KG1 (cell line): Measurements from ENCODE around the gene SNRNP40.
"Not testable (repeated sequence)": the region's sequence is repeated elsewhere in the genome, so short reads cannot be mapped to it uniquely, and the experiment has no call there.

Source experiments
- DNase-seq: peaks from one replicate; lab custom pipeline; 2025; lab: John Stamatoyannopoulos, UW

SNRNP40 gene

GRCh38 chr1:31296486-31297276, at the start of gene SNRNP40, which contains the start of gene ZCCHC17:
Gene SNRNP40 (minus strand): TSS chr1:31296788. CDS start chr1:31296751, 37 bp downstream.
Gene ZCCHC17 (plus strand): TSS chr1:31297032. CDS start chr1:31310099, 13,067 bp downstream.
- DNase-seq, result peak; percentile 87

GRCh38 chr1:31345635-31346034, 49.0 kb upstream of the SNRNP40 start:
- no peak for DNase-seq

GRCh38 chr1:31344503-31344902, 47.9 kb upstream of the SNRNP40 start:
- no peak for DNase-seq

GRCh38 chr1:31336687-31337467, 40.3 kb upstream of the SNRNP40 start:
- DNase-seq, result no peak

- DNase-seq, result no peak
These were observed 38.4 kb upstream of the SNRNP40 start for GRCh38 chr1:31335007-31335406.

GRCh38 chr1:31327381-31327780, 30.8 kb upstream of the SNRNP40 start:
- no peak for DNase-seq

GRCh38 chr1:31326461-31326860, 29.9 kb upstream of the SNRNP40 start:
- no peak for DNase-seq

GRCh38 chr1:31324992-31325391, 28.4 kb upstream of the SNRNP40 start:
- DNase-seq, result no peak

- no peak for DNase-seq
These were observed 27.5 kb upstream of the SNRNP40 start for GRCh38 chr1:31324093-31324492.

- no peak for DNase-seq
These were observed 21.6 kb upstream of the SNRNP40 start for GRCh38 chr1:31318146-31318545.

- DNase-seq, result no peak
These were observed 19.3 kb upstream of the SNRNP40 start for GRCh38 chr1:31315902-31316301.

GRCh38 chr1:31310198-31310597, 13.6 kb upstream of the SNRNP40 start:
- no peak for DNase-seq

- DNase-seq, result no peak
These were observed 11.4 kb upstream of the SNRNP40 start for GRCh38 chr1:31308036-31308435.

- no peak for DNase-seq
These were observed 9.7 kb upstream of the SNRNP40 start for GRCh38 chr1:31306278-31306677.

GRCh38 chr1:31302709-31303441, 6.3 kb upstream of the SNRNP40 start:
- no peak for DNase-seq

- DNase-seq, result no peak
These were observed 3.6 kb upstream of the SNRNP40 start for GRCh38 chr1:31300193-31300592.

GRCh38 chr1:31299365-31299764, 2.8 kb upstream of the SNRNP40 start:
- no peak for DNase-seq

- no peak for DNase-seq
These were observed 974 bp upstream of the SNRNP40 start for GRCh38 chr1:31297277-31298247.

- no peak for DNase-seq
These were observed 608 bp downstream of the SNRNP40 start for GRCh38 chr1:31295874-31296485.

- DNase-seq, result no peak
These were observed 7.6 kb downstream of the SNRNP40 start for GRCh38 chr1:31289021-31289420.

GRCh38 chr1:31287791-31288190, 8.8 kb downstream of the SNRNP40 start:
- DNase-seq, result not testable (repeated sequence)
